H1 (cell line): Measurements from ENCODE around the gene CABP4. TPM values are rescaled to one million over a fixed set of nuclear protein-coding genes. Genes with fewer than 3 reads are reported as not detected.

Source experiments
- CTCF ChIA-PET: fragments of 300-600 bp; sonication (Branson Sonifier 250); formaldehyde crosslinking; loops from one replicate; lab custom pipeline; 2021; ENCODE audit not compliant: partially characterized antibody; lab: Charles Lee
- POLR2A ChIA-PET: fragments of 300-600 bp; sonication (Branson Sonifier 250); formaldehyde crosslinking; loops from one replicate; lab custom pipeline; 2021; ENCODE audit warnings: inconsistent platforms; ENCODE audit not compliant: partially characterized antibody; lab: Charles Lee
- DNase-seq, 2 experiments: peaks; one replicate each; pipeline versions ENCODE4 v3.0.0 to v3.0.0-alpha.2; 2010 to 2022; ENCODE audit warnings: low spot score in 2 of 2, low read depth in 1 of 2, mixed read lengths in 1 of 2
- FAIRE-seq: peaks from 2 replicates; lab custom pipeline; 2011; peaks lifted over from hg19 to GRCh38; lab: Jason Lieb, UNC
- H2AFZ ChIP-seq: 2 replicates; pipeline ENCODE4 v1.8.1; 2012; ENCODE audit warnings: low read length, inconsistent platforms
- H2AK5ac ChIP-seq: 2 replicates; pipeline ENCODE4 v1.6.1; 2013; ENCODE audit warnings: low read depth, low read length
- H2BK120ac ChIP-seq: replicated peaks from 2 replicates; pipeline ENCODE3; 2013; ENCODE audit warnings: low read depth, low read length, inconsistent platforms
- H2BK12ac ChIP-seq: 2 replicates; pipeline ENCODE4 v1.6.1; 2013; ENCODE audit warnings: low read depth, low read length
- H2BK15ac ChIP-seq: 2 replicates; pipeline ENCODE4 v1.6.1; 2013; ENCODE audit warnings: low read length
- H2BK20ac ChIP-seq: 2 replicates; pipeline ENCODE4 v1.6.1; 2013; ENCODE audit warnings: low read length
- H2BK5ac ChIP-seq: 2 replicates; pipeline ENCODE4 v1.6.1; 2013; ENCODE audit warnings: low read depth, low read length
- H3K14ac ChIP-seq: 2 replicates; pipeline ENCODE4 v1.6.1; 2013; ENCODE audit warnings: inconsistent platforms; ENCODE audit not compliant: insufficient read length
- H3K18ac ChIP-seq: 2 replicates; pipeline ENCODE4 v1.6.1; 2013; ENCODE audit warnings: low read length; ENCODE audit errors: extremely low read depth
- H3K23ac ChIP-seq: 2 replicates; pipeline ENCODE4 v1.6.1; 2013; ENCODE audit warnings: inconsistent platforms; ENCODE audit not compliant: insufficient read length
- H3K23me2 ChIP-seq: 2 replicates; pipeline ENCODE4 v1.6.1; 2013; ENCODE audit warnings: low read depth, low read length
- H3K27ac ChIP-seq: 2 replicates; pipeline ENCODE4 v1.6.1; 2011; ENCODE audit warnings: low read depth, low read length, inconsistent platforms
- H3K27me3 ChIP-seq, 4 experiments: replicated peaks in 1 of 4; 1 replicate in 1 of 4; 2 replicates in 3 of 4; pipeline versions ENCODE4 v1.6.1 to v1.8.1; 2011 to 2013; ENCODE audit warnings: low read length in 3 of 4, mild to moderate bottlenecking in 3 of 4, inconsistent platforms in 2 of 4, mixed read lengths in 2 of 4, moderate library complexity in 1 of 4; ENCODE audit not compliant: control insufficient read depth in 3 of 4, insufficient read depth in 3 of 4; ENCODE audit errors: extremely low read depth in 1 of 4
- H3K36me3 ChIP-seq, 4 experiments: 2 replicates each; pipeline versions ENCODE4 v1.6.1 to v1.8.1; 2011 to 2013; ENCODE audit warnings: mild to moderate bottlenecking in 4 of 4, low read length in 3 of 4, moderate library complexity in 2 of 4, control low read depth in 1 of 4, inconsistent platforms in 1 of 4; ENCODE audit not compliant: insufficient read depth in 4 of 4, control insufficient read depth in 2 of 4
- H3K4ac ChIP-seq: replicated peaks from 2 replicates; pipeline ENCODE3; 2013; ENCODE audit warnings: low read length, low read depth, mixed read lengths, inconsistent platforms; ENCODE audit not compliant: insufficient read length
- H3K4me1 ChIP-seq, 4 experiments: replicated peaks in 1 of 4; 1 replicate in 1 of 4; 2 replicates in 3 of 4; pipeline versions ENCODE4 v1.6.1 to v1.8.1; 2011 to 2013; ENCODE audit warnings: low read length in 3 of 4, inconsistent platforms in 2 of 4, mixed read lengths in 1 of 4; ENCODE audit not compliant: insufficient read depth in 4 of 4, control insufficient read depth in 3 of 4
- H3K4me2 ChIP-seq, 2 experiments: 2 replicates each; pipeline versions ENCODE4 v1.6.1 to v1.8.1; 2011 to 2013; ENCODE audit warnings: low read depth in 2 of 2, low read length in 2 of 2, control low read depth in 1 of 2, inconsistent platforms in 1 of 2, mild to moderate bottlenecking in 1 of 2; ENCODE audit not compliant: insufficient read depth in 1 of 2
- H3K4me3 ChIP-seq, 4 experiments: fragments of 200-600, 300-600 bp in 1 of 4; sonication (generic), shearing (Covaris generic), sonication (Bioruptor Twin) in 1 of 4; 2 replicates each; pipeline versions ENCODE4 v1.5.1 to v1.8.1; 2011 to 2016; ENCODE audit warnings: low read length in 4 of 4, low read depth in 3 of 4, control low read depth in 2 of 4, inconsistent platforms in 2 of 4, mild to moderate bottlenecking in 2 of 4, mixed read lengths in 1 of 4, moderate library complexity in 1 of 4; ENCODE audit not compliant: insufficient read depth in 2 of 4; ENCODE audit errors: extremely low read depth in 1 of 4
- H3K56ac ChIP-seq: replicated peaks from 2 replicates; pipeline ENCODE3; 2013; ENCODE audit warnings: low read depth, mild to moderate bottlenecking, mixed read lengths, low read length, inconsistent platforms; ENCODE audit not compliant: insufficient read length
- H3K79me1 ChIP-seq: 2 replicates; pipeline ENCODE4 v1.6.1; 2013; ENCODE audit warnings: low read depth, low read length, control low read depth
- H3K79me2 ChIP-seq, 2 experiments: 2 replicates each; pipeline versions ENCODE4 v1.6.1 to v1.8.1; 2012 to 2013; ENCODE audit warnings: low read length in 2 of 2, mild to moderate bottlenecking in 2 of 2, inconsistent platforms in 1 of 2; ENCODE audit not compliant: insufficient read depth in 2 of 2, control insufficient read depth in 1 of 2
- H3K9ac ChIP-seq, 4 experiments: replicated peaks in 1 of 4; 1 replicate in 1 of 4; 2 replicates in 3 of 4; pipeline versions ENCODE4 v1.6.1 to v1.8.1; 2011 to 2013; ENCODE audit warnings: low read depth in 3 of 4, low read length in 3 of 4, control low read depth in 2 of 4, mild to moderate bottlenecking in 2 of 4, moderate library complexity in 2 of 4, inconsistent platforms in 1 of 4; ENCODE audit errors: extremely low read depth in 1 of 4
- H3K9me3 ChIP-seq, 2 experiments: 2 replicates each; pipeline versions ENCODE4 v1.6.1 to v1.8.1; 2012 to 2013; ENCODE audit warnings: mild to moderate bottlenecking in 2 of 2, moderate library complexity in 2 of 2, control low read depth in 1 of 2, inconsistent platforms in 1 of 2, low read depth in 1 of 2, low read length in 1 of 2, mixed read lengths in 1 of 2; ENCODE audit not compliant: insufficient read depth in 2 of 2
- H4K20me1 ChIP-seq, 2 experiments: replicated peaks in 1 of 2; 2 replicates each; pipeline versions ENCODE3 to v1.8.1; 2011 to 2013; ENCODE audit warnings: inconsistent platforms in 2 of 2, low read length in 2 of 2, mild to moderate bottlenecking in 1 of 2; ENCODE audit not compliant: insufficient read depth in 2 of 2, control insufficient read depth in 1 of 2
- H4K5ac ChIP-seq: 2 replicates; pipeline ENCODE4 v1.6.1; 2013; ENCODE audit warnings: low read length, low read depth, mixed read lengths, inconsistent platforms; ENCODE audit not compliant: insufficient read length
- H4K8ac ChIP-seq: 2 replicates; pipeline ENCODE4 v1.8.0; 2013; ENCODE audit warnings: mild to moderate bottlenecking, moderate library complexity, low read length, inconsistent platforms; ENCODE audit not compliant: insufficient read depth; ENCODE audit errors: extremely low read depth
- H4K91ac ChIP-seq: replicated peaks from 2 replicates; pipeline ENCODE3; 2013; ENCODE audit warnings: low read length, mixed read lengths, inconsistent platforms; ENCODE audit not compliant: insufficient read length
- FOSL1 ChIP-seq: IDR thresholded peaks from 2 replicates; pipeline ENCODE4 v1.6.1; 2011; ENCODE audit warnings: mild to moderate bottlenecking, low read depth, low read length, moderate library complexity; ENCODE audit not compliant: insufficient read depth
- HDAC2 ChIP-seq, 2 experiments: fragments of 300-600 bp in 1 of 2; sonication (generic) in 1 of 2; IDR thresholded peaks; 2 replicates each; pipeline ENCODE4 v1.6.1; 2011 to 2012; ENCODE audit warnings: low read depth in 2 of 2, low read length in 2 of 2, mild to moderate bottlenecking in 2 of 2, moderate library complexity in 2 of 2, borderline replicate concordance in 1 of 2, inconsistent platforms in 1 of 2
- JUND ChIP-seq: IDR thresholded peaks from 2 replicates; pipeline ENCODE4 v1.6.1; 2011; ENCODE audit warnings: mild to moderate bottlenecking, improper control_type of control experiment, low read length
- KDM1A ChIP-seq: fragments of 200-600, 300-600 bp; sonication (generic); IDR thresholded peaks from 2 replicates; pipeline ENCODE4 v1.7.1; 2016; ENCODE audit warnings: mild to moderate bottlenecking, low read length, borderline replicate concordance
- POU5F1 ChIP-seq: IDR thresholded peaks from 2 replicates; pipeline ENCODE4 v1.6.1; 2011; ENCODE audit warnings: low read depth, mild to moderate bottlenecking, low read length, moderate library complexity
- RNF2 ChIP-seq: fragments of 200-900, 300-1000 bp; sonication (generic); IDR thresholded peaks from 2 replicates; pipeline ENCODE4 v1.7.1; 2016; ENCODE audit warnings: borderline replicate concordance, low read depth, mild to moderate bottlenecking, antibody characterized with exemption, low read length; ENCODE audit not compliant: poor library complexity, severe bottlenecking; ENCODE audit errors: missing control alignments
- SAP30 ChIP-seq: fragments of 300-600 bp; sonication (generic); IDR thresholded peaks from 2 replicates; pipeline ENCODE4 v1.7.1; 2012; ENCODE audit warnings: low read length, moderate library complexity, mild to moderate bottlenecking, inconsistent platforms; ENCODE audit not compliant: insufficient read depth, insufficient replicate concordance
- SP4 ChIP-seq: IDR thresholded peaks from 2 replicates; pipeline ENCODE4 v1.6.1; 2012; ENCODE audit warnings: low read length, inconsistent platforms
- SRF ChIP-seq: IDR thresholded peaks from 2 replicates; pipeline ENCODE4 v1.6.1; 2011; ENCODE audit warnings: mild to moderate bottlenecking, low read depth, low read length, moderate library complexity
- WGBS, 2 experiments: shearing (Covaris generic) in 1 of 2; methylation state at CpG; one replicate each; pipeline versions ENCODE4 v1.1.6 to v1.1.7; 2013 to 2015; ENCODE audit warnings: low lambda C conversion rate in 2 of 2, mixed read lengths in 2 of 2, inconsistent platforms in 1 of 2, low coverage in 1 of 2, missing lambda C conversion rate in 1 of 2; ENCODE audit not compliant: insufficient replicate concordance in 2 of 2, insufficient coverage in 1 of 2, insufficient read length in 1 of 2; ENCODE audit errors: extremely low coverage in 1 of 2, missing lambda C conversion rate in 1 of 2; 5-methylcytosine and 5-hydroxymethylcytosine counted together
- polyA plus RNA-seq, 7 experiments: library from polyadenylated mRNA; depleted of rRNA in 3 of 7; stranded (reverse) in 5 of 7; unstranded in 2 of 7; fragments of >200 nt in 5 of 7; fragments of 200-250 nt in 2 of 7; gene quantifications; 1 replicate in 5 of 7; 2 replicates in 1 of 7; 4 replicates in 1 of 7; pipeline versions ENCODE4 v1.2.1 to v1.2.3, GENCODE V29; 2011 to 2013; ENCODE audit warnings: missing spikeins in 2 of 7, mixed read lengths in 2 of 7
- total RNA-seq: library from RNA; stranded (reverse); fragmentation: NEBNext Ultra II Directional; extraction: Animal tissue kit (Norgen Biotek cat#: 25700); gene quantifications from 2 replicates; pipeline ENCODE4 v1.2.1, GENCODE V29; 2021

CABP4 gene
- total and polyA plus RNA-seq, 2 of the 8 experiments (the other 6 are each of a cell fraction or from before 2014, with no cell fraction given) = not detected

DNA sequence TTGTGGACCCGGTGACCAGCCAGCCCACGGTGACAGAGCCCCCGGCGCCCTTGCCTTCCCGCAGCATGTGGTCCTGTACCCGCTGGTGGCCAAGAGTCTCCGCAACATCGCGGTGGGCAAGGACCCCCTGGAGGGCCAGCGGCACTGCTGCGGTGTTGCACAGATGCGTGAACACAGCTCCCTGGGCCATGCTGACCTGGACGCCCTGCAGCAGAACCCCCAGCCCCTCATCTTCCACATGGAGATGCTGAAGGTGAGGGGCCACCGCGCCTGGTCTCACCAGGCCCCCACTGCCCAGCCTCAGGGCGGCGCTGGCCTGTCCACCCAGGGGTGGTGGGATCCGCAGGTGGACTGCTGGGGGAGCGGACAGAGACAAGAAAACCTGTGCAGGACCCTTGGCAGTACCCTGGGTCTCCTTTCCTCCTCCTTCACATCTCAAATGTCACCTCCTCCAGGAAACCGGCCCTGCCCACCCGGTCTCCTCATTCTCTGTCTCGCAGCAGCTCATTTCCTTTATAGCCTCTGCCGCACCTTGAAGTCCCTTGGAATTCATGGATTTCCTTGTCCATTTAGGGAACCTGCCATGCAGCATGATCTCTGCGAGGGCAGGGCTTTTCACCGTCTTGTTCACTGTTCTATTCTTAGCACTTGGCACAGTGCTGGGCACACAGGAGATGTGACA, 34.2 kb downstream of the CABP4 start:
- no peak overlapping the region for H3K14ac ChIP-seq
- WGBS, 2 experiments = 87% methylated on average over 25 of the region's 25 CpGs; no CpG with 5 or more reads in 1 of the 2 experiments
- H2BK120ac ChIP-seq = no peak overlapping the region
- no peak overlapping the region for H3K27ac ChIP-seq
- no peak overlapping the region for H3K4ac ChIP-seq
- CTCF ChIA-PET = interaction anchor here (1.0 to 2.6 kb wide), 4 partner anchors 17 to 107 kb away, joined by 3 to 7 read pairs (median 4); partner anchors contain the start of gene PPP1CA
- no peaks in the 10 kb centered on the region for H3K23me2 ChIP-seq
- H2AFZ ChIP-seq = no peak overlapping the region
- no peak overlapping the region for H4K91ac ChIP-seq
- no peak overlapping the region for H4K8ac ChIP-seq
- H3K4me2 ChIP-seq = no peak overlapping the region
- no peaks in the 10 kb centered on the region for H3K9me3 ChIP-seq
- POLR2A ChIA-PET = interaction anchor here (1.0 to 2.5 kb wide), 5 partner anchors 15 to 56 kb away, joined by 3 to 9 read pairs (median 3); partner anchors contain the start of genes PTPRCAP and TMEM134
- no peaks in the 10 kb centered on the region for H3K79me2 ChIP-seq
- peaks cover 0 to 13% of the 10 kb centered on the region in 2 experiments for H4K20me1 ChIP-seq
- no peak for DNase-seq
- no peak overlapping the region for H2BK5ac ChIP-seq
- no peak overlapping the region for H2BK12ac ChIP-seq
- H2AK5ac ChIP-seq = no peak overlapping the region
- H3K4me3 ChIP-seq = no peak overlapping the region
- no peak overlapping the region for H3K56ac ChIP-seq
- H3K9ac ChIP-seq = no peak overlapping the region
- peaks cover 2 to 21% (median 13%) of the 10 kb centered on the region in 4 experiments; a peak in 6 of 8 replicates for H3K36me3 ChIP-seq
- H3K18ac ChIP-seq = no peak overlapping the region
- peaks cover 0 to 4% (median 0%) of the 10 kb centered on the region in 4 experiments; a peak in 1 of 7 replicates for H3K4me1 ChIP-seq
- no peaks in the 10 kb centered on the region for H3K79me1 ChIP-seq
- H2BK15ac ChIP-seq = no peak overlapping the region
- no peak overlapping the region for H3K23ac ChIP-seq
- no peaks in the 10 kb centered on the region for H3K27me3 ChIP-seq
- FAIRE-seq = no peak
- no peak overlapping the region for H2BK20ac ChIP-seq
- no peak overlapping the region for H4K5ac ChIP-seq
- TF ChIP-seq KDM1A (no peak), SRF (no peak), JUND (no peak), SAP30 (no peak), RNF2 (no peak), FOSL1 (no peak), POU5F1 (no peak), SP4 (no peak), HDAC2 (IDR thresholded peaks at IDR 0.05; ENCODE audit: borderline replicate concordance in 1 of 2, low read depth in 2 of 2, low read length in 2 of 2) (no peak)
